Chondrocyte (in vitro differentiated cells): ENCODE data around the gene DUSP9. TPM values are rescaled to one million over a fixed set of nuclear protein-coding genes. Genes with fewer than 3 reads are reported as not detected.

ENCODE experiments used
- DNase-seq: peaks from one replicate; pipeline ENCODE4 v3.0.0; 2021; ENCODE audit warnings: mixed read lengths, low spot score
- H3K27ac Mint-ChIP-seq: one replicate; pipeline ENCODE4 v1.8.0; 2021; ENCODE audit warnings: mild to moderate bottlenecking, moderate library complexity, mixed read lengths; ENCODE audit not compliant: unreplicated experiment
- H3K27me3 Mint-ChIP-seq: 2 replicates; pipeline ENCODE4 v1.8.0; 2021; ENCODE audit warnings: low read depth, mixed read lengths
- H3K36me3 Mint-ChIP-seq: 2 replicates; pipeline ENCODE4 v1.8.0; 2021; ENCODE audit warnings: low read depth, mixed read lengths
- H3K4me1 Mint-ChIP-seq: 2 replicates; pipeline ENCODE4 v1.8.0; 2021; ENCODE audit warnings: low read depth, mild to moderate bottlenecking, mixed read lengths
- H3K4me3 Mint-ChIP-seq: one replicate; pipeline ENCODE4 v1.8.0; 2021; ENCODE audit warnings: mild to moderate bottlenecking, moderate library complexity, mixed read lengths; ENCODE audit not compliant: unreplicated experiment
- H3K9me3 Mint-ChIP-seq: 2 replicates; pipeline ENCODE4 v1.8.0; 2021; ENCODE audit warnings: low read depth, mixed read lengths
- total RNA-seq: library from RNA; stranded (reverse); gene quantifications from 3 replicates; pipeline ENCODE4 v1.2.1, GENCODE V29; 2021
- TF ChIP-seq, protein P1 (sequence below): fragments of 200-600 bp; sonication (generic); IDR thresholded peaks from 2 replicates; pipeline ENCODE4 v1.5.0; 2021; ENCODE audit warnings: antibody characterized with exemption, mild to moderate bottlenecking, moderate library complexity

Gene DUSP9
- total RNA-seq, 1 donor from 2014 or later = not detected

DNA sequence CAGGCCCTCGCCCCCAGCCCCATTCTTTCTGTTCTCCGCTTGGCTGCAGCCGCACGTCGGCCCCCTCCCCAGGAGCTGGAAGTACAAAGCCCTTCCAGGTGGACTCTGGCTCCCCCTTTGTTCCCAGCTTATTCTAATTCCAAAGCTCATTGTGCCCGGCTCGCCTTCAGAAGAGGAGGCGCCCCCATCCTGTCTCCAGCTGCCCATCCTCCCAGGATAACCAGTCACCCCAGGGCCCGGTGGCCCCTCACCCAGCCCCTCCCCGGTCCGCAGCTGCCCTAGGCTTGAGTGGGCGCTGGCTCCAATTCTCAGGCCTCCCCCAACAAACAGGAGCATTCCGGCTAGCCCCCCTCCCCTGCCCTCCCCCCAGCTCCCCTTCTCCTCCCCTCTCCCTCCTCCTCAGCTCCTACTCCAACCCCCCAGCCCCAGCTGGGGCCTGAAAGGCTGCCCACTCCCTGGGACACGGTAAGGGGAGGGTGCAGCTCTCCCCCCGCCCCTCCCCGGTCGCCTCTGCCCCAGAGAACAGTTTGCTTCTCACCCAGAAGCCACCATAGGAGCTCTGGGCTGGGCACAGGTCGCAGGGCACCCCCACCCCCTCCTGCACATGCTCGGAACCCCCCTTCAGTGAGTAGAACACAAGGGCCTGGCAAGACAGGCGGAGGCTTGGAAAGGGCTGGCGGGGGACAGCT lies 37.6 kb downstream of the DUSP9 start:
- peaks cover under 1% of the 10 kb centered on the region for H3K4me1 Mint-ChIP-seq
- DNase-seq = peak; percentile 79
- peaks cover 2% of the 10 kb centered on the region for H3K36me3 Mint-ChIP-seq
- TF ChIP-seq, protein P1, sequence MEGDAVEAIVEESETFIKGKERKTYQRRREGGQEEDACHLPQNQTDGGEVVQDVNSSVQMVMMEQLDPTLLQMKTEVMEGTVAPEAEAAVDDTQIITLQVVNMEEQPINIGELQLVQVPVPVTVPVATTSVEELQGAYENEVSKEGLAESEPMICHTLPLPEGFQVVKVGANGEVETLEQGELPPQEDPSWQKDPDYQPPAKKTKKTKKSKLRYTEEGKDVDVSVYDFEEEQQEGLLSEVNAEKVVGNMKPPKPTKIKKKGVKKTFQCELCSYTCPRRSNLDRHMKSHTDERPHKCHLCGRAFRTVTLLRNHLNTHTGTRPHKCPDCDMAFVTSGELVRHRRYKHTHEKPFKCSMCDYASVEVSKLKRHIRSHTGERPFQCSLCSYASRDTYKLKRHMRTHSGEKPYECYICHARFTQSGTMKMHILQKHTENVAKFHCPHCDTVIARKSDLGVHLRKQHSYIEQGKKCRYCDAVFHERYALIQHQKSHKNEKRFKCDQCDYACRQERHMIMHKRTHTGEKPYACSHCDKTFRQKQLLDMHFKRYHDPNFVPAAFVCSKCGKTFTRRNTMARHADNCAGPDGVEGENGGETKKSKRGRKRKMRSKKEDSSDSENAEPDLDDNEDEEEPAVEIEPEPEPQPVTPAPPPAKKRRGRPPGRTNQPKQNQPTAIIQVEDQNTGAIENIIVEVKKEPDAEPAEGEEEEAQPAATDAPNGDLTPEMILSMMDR = no peak
- H3K9me3 Mint-ChIP-seq = peaks cover 8% of the 10 kb centered on the region
- no peak overlapping the region for H3K4me3 Mint-ChIP-seq
- no peak overlapping the region for H3K27ac Mint-ChIP-seq
- H3K27me3 Mint-ChIP-seq = no peaks in the 10 kb centered on the region

DNA sequence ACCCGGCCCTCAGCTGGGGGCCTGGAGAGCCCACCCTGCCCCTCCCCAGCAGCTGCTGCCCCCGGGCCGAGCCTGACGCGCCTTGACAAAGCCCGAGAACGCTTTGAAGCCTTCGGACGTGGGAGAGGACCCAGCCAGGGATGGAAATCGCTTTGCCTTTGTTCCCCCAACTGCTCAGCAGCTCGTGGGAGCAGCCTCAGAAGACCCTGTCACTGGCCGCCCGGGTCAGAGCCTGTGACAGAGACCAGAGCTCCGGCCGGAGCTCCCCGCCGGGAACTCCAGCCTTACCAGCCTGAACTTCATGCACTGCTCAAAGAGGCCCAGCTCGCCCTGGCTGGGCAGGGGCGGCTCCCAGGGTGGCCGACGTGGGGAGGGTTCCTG lies 38.1 kb downstream of the DUSP9 start:
- Mint-ChIP-seq H3K4me3 (no peak overlapping the region), H3K27me3 (no peaks in the 10 kb centered on the region)
- TF ChIP-seq, protein P1 = no peak

DNA sequence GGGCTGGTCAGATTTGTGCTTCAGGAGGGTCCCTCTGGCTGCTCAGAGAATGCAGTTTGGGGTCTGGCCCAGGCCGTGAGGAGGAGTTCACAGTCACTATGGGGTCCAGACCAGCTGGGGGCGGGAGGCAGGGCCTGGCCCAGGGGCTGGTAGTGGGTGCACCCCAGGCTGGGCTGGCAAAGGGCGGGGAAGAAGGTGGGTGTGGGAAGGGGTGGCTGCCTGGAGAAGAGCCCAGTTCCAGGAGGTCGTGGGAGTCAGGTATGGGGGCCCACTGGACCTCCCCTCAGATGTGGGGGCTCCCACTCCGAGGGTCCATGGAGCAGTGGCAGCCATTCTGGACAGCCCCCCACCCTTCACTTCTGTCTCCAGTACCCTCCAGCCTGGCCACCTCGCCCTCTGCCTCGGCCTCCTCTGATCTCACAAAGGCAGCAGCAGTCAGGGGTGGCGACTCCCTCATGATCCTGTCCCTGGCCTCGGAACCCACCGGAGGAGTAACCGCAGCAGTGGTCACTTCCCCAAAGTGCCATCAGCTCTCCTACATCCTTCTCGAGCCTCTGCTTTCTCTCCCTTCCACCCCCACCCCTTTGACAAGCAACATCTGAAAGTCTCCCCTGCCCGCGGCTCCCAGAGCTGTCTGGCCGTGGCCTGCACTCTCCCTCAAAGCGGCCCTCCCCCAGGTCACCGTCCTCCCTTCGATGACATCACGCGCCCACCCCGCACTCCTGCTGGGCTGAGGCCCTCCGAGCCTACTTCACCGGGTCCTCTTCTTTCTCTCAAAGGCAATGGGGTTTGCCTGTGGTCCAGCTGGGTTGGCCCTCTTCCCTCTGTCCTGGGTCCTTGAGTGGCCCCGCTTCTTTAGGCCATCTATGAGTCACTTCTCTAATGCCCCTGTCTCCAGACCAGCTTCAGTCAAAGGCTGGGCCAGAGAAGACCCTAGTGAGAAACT lies 39.0 kb downstream of the DUSP9 start:
- H3K4me1 Mint-ChIP-seq = peaks cover 2% of the 10 kb centered on the region
- no peak overlapping the region for H3K27ac Mint-ChIP-seq
- peak; percentile 87 for DNase-seq
- peaks cover 5% of the 10 kb centered on the region for H3K9me3 Mint-ChIP-seq
- peaks cover 2% of the 10 kb centered on the region for H3K36me3 Mint-ChIP-seq
- TF ChIP-seq, protein P1 = no peak
- no peak overlapping the region for H3K4me3 Mint-ChIP-seq
- H3K27me3 Mint-ChIP-seq = no peaks in the 10 kb centered on the region

More for the DNA sequence above, 38.1 kb downstream of the DUSP9 start:
- peaks cover 2% of the 10 kb centered on the region for H3K36me3 Mint-ChIP-seq
- H3K9me3 Mint-ChIP-seq = peaks cover 6% of the 10 kb centered on the region
- H3K27ac Mint-ChIP-seq = no peak overlapping the region
- DNase-seq = peak; percentile 78
- peaks cover 2% of the 10 kb centered on the region for H3K4me1 Mint-ChIP-seq

DNA sequence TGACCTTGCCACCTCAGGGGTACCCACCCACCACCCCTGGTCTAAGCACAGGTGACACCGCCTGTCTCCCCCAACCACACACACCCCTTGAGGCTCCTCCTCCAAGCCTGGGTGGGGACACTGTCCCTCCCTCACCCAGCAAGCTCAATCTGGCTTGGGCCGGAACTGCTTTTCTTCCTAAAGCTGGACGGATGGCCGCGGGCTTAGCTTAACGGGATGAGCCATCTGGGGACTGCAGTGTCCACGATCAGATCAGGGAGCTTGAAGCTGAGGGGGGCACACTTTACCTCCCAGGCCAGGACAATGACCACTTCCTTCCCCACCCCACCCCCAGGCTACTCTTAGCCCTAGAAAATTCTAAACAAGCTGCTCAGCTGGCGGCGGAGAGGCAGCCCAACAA lies 39.7 kb downstream of the DUSP9 start:
- no peak overlapping the region for H3K4me3 Mint-ChIP-seq
- TF ChIP-seq, protein P1 = no peak
- DNase-seq = no peak
- H3K36me3 Mint-ChIP-seq = peaks cover 2% of the 10 kb centered on the region
- H3K9me3 Mint-ChIP-seq = peaks cover 5% of the 10 kb centered on the region
- no peak overlapping the region for H3K27ac Mint-ChIP-seq
- peaks cover 2% of the 10 kb centered on the region for H3K4me1 Mint-ChIP-seq
- H3K27me3 Mint-ChIP-seq = no peaks in the 10 kb centered on the region
